Heart right ventricle (tissue), 16 donors: Measurements from ENCODE around the gene ABHD16B. TPM values are rescaled to one million over a fixed set of nuclear protein-coding genes. Genes with fewer than 3 reads are reported as not detected.

ENCODE experiments used
- ATAC-seq, 8 donors: fragments of 200-7000 bp; cut with Tn5 transposase; one replicate each; pipeline ENCODE4 v1.9.1; 2020; ENCODE audit warnings: mild to moderate bottlenecking in 8 of 8, moderate library complexity in 8 of 8, moderate number of reproducible peaks in 1 of 8
- DNase-seq, 2 donors: peaks; one replicate each; pipeline ENCODE4 v3.0.0-alpha.2; 2020
- H3K27ac ChIP-seq, 10 donors: fragments of 200-600 bp; sonication (generic) in 2 of 10; one replicate each; pipeline versions ENCODE4 v1.5.0 to v1.8.0; 2020 to 2022; ENCODE audit warnings: mild to moderate bottlenecking in 3 of 10
- H3K27me3 ChIP-seq, 7 donors: fragments of 200-600 bp; one replicate each; pipeline ENCODE4 v1.8.0; 2021 to 2022; ENCODE audit warnings: mild to moderate bottlenecking in 2 of 7
- H3K36me3 ChIP-seq, 9 donors: fragments of 200-600 bp; sonication (generic) in 1 of 9; one replicate each; pipeline versions ENCODE4 v1.5.0 to v1.8.0; 2020 to 2022; ENCODE audit warnings: mild to moderate bottlenecking in 2 of 9
- H3K4me1 ChIP-seq, 9 donors: fragments of 200-600 bp; sonication (generic) in 1 of 9; one replicate each; pipeline versions ENCODE4 v1.5.0 to v1.8.0; 2020 to 2022; ENCODE audit warnings: mild to moderate bottlenecking in 4 of 9
- H3K4me3 ChIP-seq, 10 donors: fragments of 200-600 bp; sonication (generic) in 2 of 10; one replicate each; pipeline versions ENCODE4 v1.5.0 to v1.8.0; 2020 to 2022; ENCODE audit warnings: mild to moderate bottlenecking in 7 of 10, moderate library complexity in 2 of 10
- H3K9me3 ChIP-seq, 11 donors: fragments of 200-600 bp in 10 of 11; sonication (generic) in 2 of 11; one replicate each; pipeline versions ENCODE4 v1.5.0 to v1.8.0; 2013 to 2022; ENCODE audit warnings: mild to moderate bottlenecking in 2 of 11, control low read depth in 1 of 11, moderate library complexity in 1 of 11
- CTCF ChIP-seq, 9 donors: fragments of 200-600 bp; sonication (generic) in 2 of 9; IDR thresholded peaks; one replicate each; pipeline versions ENCODE4 v1.5.0 to v1.8.0; 2021 to 2022; ENCODE audit warnings: antibody characterized with exemption in 9 of 9, mild to moderate bottlenecking in 5 of 9, moderate library complexity in 1 of 9
- WGBS, 2 donors: extraction: QIAGEN DNeasy Blood & Tissue Kit; methylation state at CpG; one replicate each; pipeline ENCODE4 v1.1.7; 2013; ENCODE audit warnings: inconsistent platforms in 1 of 2; 5-methylcytosine and 5-hydroxymethylcytosine counted together
- intact Hi-C, 10 donors: fragments of 100-400 bp; cut with DNase I; formaldehyde crosslinking; loops; one replicate each; pipeline versions ENCODE4 v1.11.1 to v1.14.2; 2022
- polyA plus RNA-seq, 2 donors: library from polyadenylated mRNA; stranded (reverse); fragments of 200-250 nt; gene quantifications; one replicate each; pipeline ENCODE4 v1.2.3, GENCODE V29; 2013
- total RNA-seq, 10 donors: library from RNA; stranded (reverse); fragmentation: NEBNext Ultra II Directional in 3 of 10; extraction: Animal tissue kit (Norgen Biotek cat#: 25700) in 3 of 10; gene quantifications; one replicate each; pipeline versions ENCODE4 v1.2.1 to v1.2.4, GENCODE V29; 2021 to 2023
- donor health status: Arrhythmogenic right ventricular cardiomyopathy.
- donor health status: ischemic (EF 13 %, LVEDD 7.1; RV severe dilation, severe dysfunction).
- donor health status: healthy with polysubstance abuse.
- donor health status: DM: no; HTN: yes; CAD: no.
- donor health status: DM: no; HTN: no; CAD: no.
- donor health status: ischemic (EF 25% LVEDD 6.9; RV normal size, moderate dysfunction).
- donor health status: ischemic (EF 25% LVEDD 5.7; RV mildly dilated, moderate dysfunction).
- donor health status: healthy.
- donor health status: DM: yes; HTN: yes; CAD: no.
- donor health status: Ischemic cardiomyopathy.
- donor health status: ischemic (EF 35%, LVEDD 5.7; RV mildly dilated, moderate dysfunction).
- donor health status: nonischemic (EF 11% LVEDD 7.7; RV severe dilation, severe dysfunction).
- donor health status: DM: yes; HTN: yes; CAD: no.
- donor health status: PGD.
- donor health status: ischemic (EF 29% LVEDD 5.4; RV normal size, mild dysfunction).
- donor health status: nonischemic (EF 23%, LVEDD 6.1; RV moderate dilation, normal function).

The ABHD16B gene
- total and polyA plus RNA-seq, 12 donors = 0.32 to 0.59 TPM; not detected in 10

DNA sequence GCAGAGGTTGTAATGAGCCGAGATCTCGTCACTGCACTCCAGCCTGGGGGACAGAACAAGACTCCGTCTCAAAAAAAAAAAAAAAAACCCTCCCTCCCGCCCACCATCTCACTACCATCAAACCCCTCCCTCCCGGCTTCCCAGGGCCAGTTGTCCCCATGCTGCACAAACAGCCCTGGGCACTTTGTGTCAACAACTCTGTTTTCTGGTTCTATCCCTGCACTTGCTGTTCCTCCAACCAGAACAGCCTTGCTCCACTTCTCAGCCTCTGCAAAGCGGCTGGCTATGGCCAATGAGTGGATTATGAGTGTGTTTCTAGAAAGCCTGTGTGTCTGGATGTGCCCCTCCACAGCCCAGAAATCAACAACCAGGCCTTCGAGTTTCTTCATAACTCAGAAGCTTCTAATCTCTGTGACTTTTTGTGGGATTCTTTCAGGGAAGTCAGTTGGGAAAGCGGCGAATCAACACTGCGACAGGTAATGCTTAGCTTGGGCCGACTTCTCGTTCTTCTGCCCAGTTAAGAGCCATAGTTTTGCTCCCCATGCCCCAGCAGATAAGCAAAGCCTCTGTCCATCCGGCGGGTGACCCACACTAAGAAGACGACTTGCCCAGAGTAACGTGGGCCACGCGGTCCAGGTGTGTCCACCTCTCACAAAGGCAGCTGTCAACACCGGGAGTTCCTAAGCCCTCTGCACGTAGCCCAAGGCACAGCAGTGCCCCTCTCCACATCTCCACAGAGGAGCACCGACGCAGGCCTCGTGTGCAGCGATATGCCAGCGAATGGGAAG lies 35.8 kb upstream of the ABHD16B start:
- Histone ChIP-seq H3K27ac (peak overlapping the region in 1 of 10 donors; percentile 51), H3K4me3 (no peak overlapping the region), H3K36me3 (peaks cover 0 to 11% (median 0%) of the 10 kb centered on the region in 9 donors), H3K4me1 (peaks cover 5 to 86% (median 49%) of the 10 kb centered on the region in 9 donors), H3K9me3 (no peaks in the 10 kb centered on the region), H3K27me3 (peaks cover 0 to 37% (median 0%) of the 10 kb centered on the region in 7 donors)
- DNase-seq (no peak), ATAC-seq (no peak)
- no peak for TF ChIP-seq CTCF (IDR thresholded peaks at IDR 0.05)
- intact Hi-C loops = loop anchor here in 4 of 10 donors (5.0 kb wide), 3 partner anchors 33 to 38 kb away; partner anchors contain the start of gene ABHD16B (in 3 of the 4)
- WGBS, 2 donors = 69 to 80% methylated on average over 25 of the region's 25 CpGs

DNA sequence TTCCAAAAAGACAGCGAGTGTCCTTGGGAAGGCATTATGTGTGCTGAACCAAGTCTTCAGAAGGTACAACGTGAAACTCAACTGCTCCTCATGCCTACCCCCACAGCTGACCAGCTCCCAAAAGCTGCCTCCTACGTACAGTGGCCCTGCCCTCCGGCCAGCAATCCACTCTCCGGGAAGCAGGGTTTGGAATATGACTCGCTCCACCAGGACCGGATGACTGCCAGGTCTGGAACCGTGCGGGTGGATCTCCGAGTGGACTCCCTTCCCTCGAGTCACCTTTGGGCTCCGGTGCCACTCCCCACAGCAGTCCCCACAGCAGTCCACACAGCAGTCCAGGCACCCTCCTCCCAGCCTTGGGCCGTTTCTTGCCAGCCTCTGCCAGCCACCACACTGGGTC lies 34.5 kb upstream of the ABHD16B start:
- peak in 6 of 8 donors; percentile 3 to 40 (median 18) for ATAC-seq
- Histone ChIP-seq H3K27ac (peak overlapping the region in 7 of 10 donors; percentile 10 to 58 (median 28)), H3K27me3 (peaks cover 0 to 39% (median 0%) of the 10 kb centered on the region in 7 donors), H3K36me3 (peaks cover 0 to 11% (median 0%) of the 10 kb centered on the region in 9 donors), H3K4me1 (peaks cover 5 to 74% (median 49%) of the 10 kb centered on the region in 9 donors), H3K9me3 (no peaks in the 10 kb centered on the region), H3K4me3 (peak overlapping the region in 4 of 10 donors; percentile 3 to 29 (median 19))
- DNase-seq = no peak
- intact Hi-C loops = loop anchor here in 4 of 10 donors (5.0 kb wide), 3 partner anchors 34 to 39 kb away; partner anchors contain the start of gene ABHD16B (in 3 of the 4)
- no peak for TF ChIP-seq CTCF (IDR thresholded peaks at IDR 0.05)
- 48 to 64% methylated on average over 13 of the region's 13 CpGs for WGBS, 2 donors

GRCh38 chr20:63828124-63828523 lies 33.2 kb upstream of the ABHD16B start:
- no peak for TF ChIP-seq CTCF (IDR thresholded peaks at IDR 0.05)
- H3K27ac ChIP-seq = peak overlapping the region in 8 of 10 donors; percentile 44 to 94 (median 91)
- no peak for ATAC-seq
- peaks cover 0 to 11% (median 0%) of the 10 kb centered on the region in 9 donors for H3K36me3 ChIP-seq
- peaks cover 9 to 74% (median 51%) of the 10 kb centered on the region in 9 donors for H3K4me1 ChIP-seq
- DNase-seq = no peak
- H3K9me3 ChIP-seq = no peaks in the 10 kb centered on the region
- H3K4me3 ChIP-seq = peak overlapping the region in 8 of 10 donors; percentile 62 to 80 (median 70)
- intact Hi-C loops = loop anchor here in 4 of 10 donors (5.0 kb wide), 3 partner anchors 34 to 41 kb away; partner anchors contain the start of gene ABHD16B (in 3 of the 4)
- peaks cover 0 to 53% (median 0%) of the 10 kb centered on the region in 7 donors for H3K27me3 ChIP-seq
- 67 to 72% methylated on average over 8 of the region's 8 CpGs for WGBS, 2 donors

- H3K27ac ChIP-seq = peak overlapping the region in 9 of 10 donors; percentile 32 to 94 (median 90)
- TF ChIP-seq CTCF (IDR thresholded peaks at IDR 0.05) = no peak
- WGBS, 2 donors = 38 to 53% methylated on average over 14 of the region's 14 CpGs
- H3K9me3 ChIP-seq = no peaks in the 10 kb centered on the region
- DNase-seq = no peak
- intact Hi-C loops = loop anchor here in 4 of 10 donors (5.0 kb wide), 3 partner anchors 34 to 41 kb away; partner anchors contain the start of gene ABHD16B (in 3 of the 4)
- peaks cover 0 to 11% (median 0%) of the 10 kb centered on the region in 9 donors for H3K36me3 ChIP-seq
- ATAC-seq = peak in 1 of 8 donors; percentile 10
- peak overlapping the region in 9 of 10 donors; percentile 13 to 80 (median 68) for H3K4me3 ChIP-seq
- peaks cover 0 to 57% (median 0%) of the 10 kb centered on the region in 7 donors for H3K27me3 ChIP-seq
- peaks cover 6 to 74% (median 52%) of the 10 kb centered on the region in 9 donors for H3K4me1 ChIP-seq
Measured at GRCh38 chr20:63828545-63828944, 32.8 kb upstream of the ABHD16B start.
